Measurements from ENCODE around the gene DCBLD1.

DNA sequence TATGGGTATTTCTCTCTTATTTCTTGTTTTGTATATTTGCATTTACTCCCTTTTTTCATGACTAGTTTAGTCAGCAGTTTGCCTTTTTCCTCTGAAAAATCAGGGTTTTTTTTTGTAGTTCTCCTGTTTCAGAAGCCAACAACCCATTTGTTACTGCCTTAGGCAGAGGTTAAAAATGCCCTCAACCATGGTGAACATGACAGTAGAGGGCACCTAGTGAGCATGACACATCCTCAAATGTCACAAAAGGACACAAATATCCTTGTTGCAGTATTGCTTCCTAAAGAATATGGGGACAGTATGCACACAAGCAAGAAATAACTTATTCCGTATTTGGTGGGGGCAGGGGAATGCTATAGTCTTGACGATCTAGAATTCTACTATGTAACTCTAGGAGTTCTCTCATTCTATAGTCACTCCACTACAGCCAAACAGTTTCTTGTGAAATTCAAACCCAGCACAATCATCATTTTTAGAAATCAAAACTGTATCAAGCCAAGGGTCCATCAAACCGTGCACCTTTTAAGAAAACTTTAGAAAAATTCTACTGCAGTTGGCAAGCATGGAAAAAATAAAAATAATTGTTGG is 72.9 kb downstream of the DCBLD1 start:
- TF ChIP-seq EZH2phosphoT487 (IDR thresholded peaks at IDR 0.05; ENCODE audit: insufficient read depth, low read depth) (no peak), EZH2 (IDR thresholded peaks at IDR 0.05; ENCODE audit: insufficient read depth, poor library complexity, severe bottlenecking) (no peak)

All from GM23248 (cell line).